OCI-LY3 (cell line): Measurements from ENCODE around the gene CADPS2.

Experiments
- CTCF ChIP-seq: fragments of 200-600, 300-600 bp; sonication (generic); IDR thresholded peaks from 2 replicates; pipeline ENCODE4 v1.5.1; 2014; ENCODE audit warnings: antibody characterized with exemption, low read length, low read depth
- EZH2phosphoT487 ChIP-seq: fragments of 200-600 bp; shearing (Covaris generic); IDR thresholded peaks from 2 replicates; pipeline ENCODE4 v1.6.1; 2018; ENCODE audit warnings: antibody characterized with exemption, mixed run types, low read depth

GRCh38 chr7:122706836-122707235 lies 179.4 kb downstream of the CADPS2 start:
- TF ChIP-seq CTCF (no peak), EZH2phosphoT487 (no peak)
